HL-60 (cell line): ENCODE data around the gene CFAP74.

Source experiments
- CTCF ChIP-seq: IDR thresholded peaks from one replicate; pipeline ENCODE4 v1.5.1; 2011; ENCODE audit warnings: low read length, control low read depth, inconsistent platforms; ENCODE audit not compliant: insufficient read depth
- POLR2AphosphoS5 ChIP-seq: IDR thresholded peaks from 2 replicates; pipeline ENCODE4 v1.6.1; 2012; ENCODE audit warnings: low read depth
- SPI1 ChIP-seq: IDR thresholded peaks from 2 replicates; pipeline ENCODE4 v1.6.1; 2012; ENCODE audit warnings: low read depth, mild to moderate bottlenecking, borderline replicate concordance

DNA sequence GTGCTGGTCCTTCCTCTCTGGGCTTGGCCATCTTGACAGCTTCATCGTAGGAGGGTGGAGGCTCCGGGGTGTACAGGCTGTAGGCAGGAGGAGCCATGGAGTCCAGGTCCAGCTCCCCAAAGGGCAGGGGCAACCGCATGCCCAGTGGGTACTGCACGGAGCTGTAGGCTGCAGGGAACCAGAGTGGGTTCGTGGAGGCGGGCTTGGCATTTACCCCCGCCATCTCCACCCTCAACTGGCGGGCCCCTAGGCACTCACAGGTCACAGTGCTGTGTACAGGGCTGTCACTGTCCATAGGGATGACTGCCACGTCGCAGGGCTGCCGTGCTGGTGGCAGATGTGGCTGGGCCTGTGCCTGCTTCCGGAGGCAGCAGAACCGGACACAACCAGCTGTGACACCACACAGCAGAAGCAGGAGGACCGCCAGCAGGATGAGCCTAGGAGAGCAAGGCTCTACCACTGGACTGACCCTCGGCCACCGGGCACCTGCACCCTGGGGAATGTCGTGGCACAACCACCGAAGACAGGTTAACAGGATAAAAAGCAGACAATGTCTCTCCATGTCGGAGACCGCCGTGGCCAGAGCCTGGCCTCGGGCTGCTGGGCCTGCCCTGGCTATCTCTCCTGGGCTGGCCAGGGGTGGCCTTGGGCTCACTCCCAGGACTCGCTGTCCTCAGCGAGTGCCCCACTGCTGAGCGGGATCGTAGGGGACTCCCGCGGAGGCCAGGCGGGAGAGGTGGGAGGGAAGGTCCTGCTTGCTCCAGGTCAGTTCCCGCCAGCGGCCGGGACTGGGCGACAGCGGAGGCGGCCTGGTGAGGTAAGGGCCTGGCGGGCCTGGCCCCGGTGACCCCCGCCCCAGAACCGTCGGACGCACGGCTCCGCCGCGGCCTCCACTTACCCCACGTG, 85.3 kb downstream of the CFAP74 start:
- TF ChIP-seq CTCF (no peak), POLR2AphosphoS5 (no peak), SPI1 (no peak)
